Heart right ventricle (tissue), 16 donors: ENCODE results near the gene ARPC4. TPM values are rescaled to one million over a fixed set of nuclear protein-coding genes. Genes with fewer than 3 reads are reported as not detected.
"Not testable (repeated sequence)": the region's sequence is repeated elsewhere in the genome, so short reads cannot be mapped to it uniquely, and the experiment has no call there.

Source experiments
- ATAC-seq, 8 donors: fragments of 200-7000 bp; cut with Tn5 transposase; one replicate each; pipeline ENCODE4 v1.9.1; 2020; ENCODE audit warnings: mild to moderate bottlenecking in 8 of 8, moderate library complexity in 8 of 8, moderate number of reproducible peaks in 1 of 8
- DNase-seq, 2 donors: peaks; one replicate each; pipeline ENCODE4 v3.0.0-alpha.2; 2020
- H3K27ac ChIP-seq, 10 donors: fragments of 200-600 bp; sonication (generic) in 2 of 10; one replicate each; pipeline versions ENCODE4 v1.5.0 to v1.8.0; 2020 to 2022; ENCODE audit warnings: mild to moderate bottlenecking in 3 of 10
- H3K27me3 ChIP-seq, 7 donors: fragments of 200-600 bp; one replicate each; pipeline ENCODE4 v1.8.0; 2021 to 2022; ENCODE audit warnings: mild to moderate bottlenecking in 2 of 7
- H3K36me3 ChIP-seq, 9 donors: fragments of 200-600 bp; sonication (generic) in 1 of 9; one replicate each; pipeline versions ENCODE4 v1.5.0 to v1.8.0; 2020 to 2022; ENCODE audit warnings: mild to moderate bottlenecking in 2 of 9
- H3K4me1 ChIP-seq, 9 donors: fragments of 200-600 bp; sonication (generic) in 1 of 9; one replicate each; pipeline versions ENCODE4 v1.5.0 to v1.8.0; 2020 to 2022; ENCODE audit warnings: mild to moderate bottlenecking in 4 of 9
- H3K4me3 ChIP-seq, 10 donors: fragments of 200-600 bp; sonication (generic) in 2 of 10; one replicate each; pipeline versions ENCODE4 v1.5.0 to v1.8.0; 2020 to 2022; ENCODE audit warnings: mild to moderate bottlenecking in 7 of 10, moderate library complexity in 2 of 10
- H3K9me3 ChIP-seq, 11 donors: fragments of 200-600 bp in 10 of 11; sonication (generic) in 2 of 11; one replicate each; pipeline versions ENCODE4 v1.5.0 to v1.8.0; 2013 to 2022; ENCODE audit warnings: mild to moderate bottlenecking in 2 of 11, control low read depth in 1 of 11, moderate library complexity in 1 of 11
- WGBS, 2 donors: extraction: QIAGEN DNeasy Blood & Tissue Kit; methylation state at CpG; one replicate each; pipeline ENCODE4 v1.1.7; 2013; ENCODE audit warnings: inconsistent platforms in 1 of 2; 5-methylcytosine and 5-hydroxymethylcytosine counted together
- intact Hi-C, 10 donors: fragments of 100-400 bp; cut with DNase I; formaldehyde crosslinking; loops; one replicate each; pipeline versions ENCODE4 v1.11.1 to v1.14.2; 2022
- polyA plus RNA-seq, 2 donors: library from polyadenylated mRNA; stranded (reverse); fragments of 200-250 nt; gene quantifications; one replicate each; pipeline ENCODE4 v1.2.3, GENCODE V29; 2013
- total RNA-seq, 10 donors: library from RNA; stranded (reverse); fragmentation: NEBNext Ultra II Directional in 3 of 10; extraction: Animal tissue kit (Norgen Biotek cat#: 25700) in 3 of 10; gene quantifications; one replicate each; pipeline versions ENCODE4 v1.2.1 to v1.2.4, GENCODE V29; 2021 to 2023
- TF ChIP-seq, protein P1 (sequence below), 9 donors: fragments of 200-600 bp; sonication (generic) in 2 of 9; IDR thresholded peaks; one replicate each; pipeline versions ENCODE4 v1.5.0 to v1.8.0; 2021 to 2022; ENCODE audit warnings: antibody characterized with exemption in 9 of 9, mild to moderate bottlenecking in 5 of 9, moderate library complexity in 1 of 9
- donor health status: Arrhythmogenic right ventricular cardiomyopathy.
- donor health status: ischemic (EF 13 %, LVEDD 7.1; RV severe dilation, severe dysfunction).
- donor health status: healthy with polysubstance abuse.
- donor health status: DM: no; HTN: yes; CAD: no.
- donor health status: DM: no; HTN: no; CAD: no.
- donor health status: ischemic (EF 25% LVEDD 6.9; RV normal size, moderate dysfunction).
- donor health status: ischemic (EF 25% LVEDD 5.7; RV mildly dilated, moderate dysfunction).
- donor health status: healthy.
- donor health status: DM: yes; HTN: yes; CAD: no.
- donor health status: Ischemic cardiomyopathy.
- donor health status: ischemic (EF 35%, LVEDD 5.7; RV mildly dilated, moderate dysfunction).
- donor health status: nonischemic (EF 11% LVEDD 7.7; RV severe dilation, severe dysfunction).
- donor health status: DM: yes; HTN: yes; CAD: no.
- donor health status: PGD.
- donor health status: ischemic (EF 29% LVEDD 5.4; RV normal size, mild dysfunction).
- donor health status: nonischemic (EF 23%, LVEDD 6.1; RV moderate dilation, normal function).

ARPC4 gene
- total and polyA plus RNA-seq, 12 donors, result 27.9 to 111 (median 55.0) TPM

DNA sequence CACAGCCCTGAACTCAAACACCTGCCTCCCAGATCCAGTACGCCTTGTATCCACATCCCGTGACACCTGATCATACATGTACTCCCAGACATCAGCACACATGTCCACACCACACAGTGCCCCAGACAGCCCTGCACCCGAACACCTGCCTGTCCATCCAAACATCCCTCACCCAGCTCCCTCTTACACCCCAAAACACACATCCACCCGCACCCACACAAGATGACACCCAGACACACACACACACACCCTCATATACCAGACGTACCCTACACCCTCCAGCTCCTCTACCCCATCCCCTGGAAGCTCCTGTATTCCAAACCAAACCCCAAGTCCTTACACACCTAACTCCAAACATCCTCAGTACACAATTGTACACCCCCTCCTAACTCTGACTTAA is 23.9 kb upstream of the ARPC4 start:
- DNase-seq (no peak), ATAC-seq (peak in 4 of 8 donors; percentile 1 to 3 (median 1))
- peaks cover 10 to 50% (median 42%) of the 10 kb centered on the region in 9 donors for H3K4me1 ChIP-seq
- peak overlapping the region; percentile 58 to 91 (median 80) for H3K4me3 ChIP-seq
- peaks cover 0 to 19% (median 0%) of the 10 kb centered on the region in 9 donors for H3K36me3 ChIP-seq
- H3K9me3 ChIP-seq, result no peaks in the 10 kb centered on the region
- TF ChIP-seq, protein P1, sequence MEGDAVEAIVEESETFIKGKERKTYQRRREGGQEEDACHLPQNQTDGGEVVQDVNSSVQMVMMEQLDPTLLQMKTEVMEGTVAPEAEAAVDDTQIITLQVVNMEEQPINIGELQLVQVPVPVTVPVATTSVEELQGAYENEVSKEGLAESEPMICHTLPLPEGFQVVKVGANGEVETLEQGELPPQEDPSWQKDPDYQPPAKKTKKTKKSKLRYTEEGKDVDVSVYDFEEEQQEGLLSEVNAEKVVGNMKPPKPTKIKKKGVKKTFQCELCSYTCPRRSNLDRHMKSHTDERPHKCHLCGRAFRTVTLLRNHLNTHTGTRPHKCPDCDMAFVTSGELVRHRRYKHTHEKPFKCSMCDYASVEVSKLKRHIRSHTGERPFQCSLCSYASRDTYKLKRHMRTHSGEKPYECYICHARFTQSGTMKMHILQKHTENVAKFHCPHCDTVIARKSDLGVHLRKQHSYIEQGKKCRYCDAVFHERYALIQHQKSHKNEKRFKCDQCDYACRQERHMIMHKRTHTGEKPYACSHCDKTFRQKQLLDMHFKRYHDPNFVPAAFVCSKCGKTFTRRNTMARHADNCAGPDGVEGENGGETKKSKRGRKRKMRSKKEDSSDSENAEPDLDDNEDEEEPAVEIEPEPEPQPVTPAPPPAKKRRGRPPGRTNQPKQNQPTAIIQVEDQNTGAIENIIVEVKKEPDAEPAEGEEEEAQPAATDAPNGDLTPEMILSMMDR (IDR thresholded peaks at IDR 0.05), result no peak
- intact Hi-C loops, result no loop called here
- WGBS, 2 donors, result 79 to 82% methylated on average over 5 of the region's 5 CpGs
- H3K27me3 ChIP-seq, result no peaks in the 10 kb centered on the region
- peak overlapping the region in 9 of 10 donors; percentile 83 to 91 (median 88) for H3K27ac ChIP-seq

DNA sequence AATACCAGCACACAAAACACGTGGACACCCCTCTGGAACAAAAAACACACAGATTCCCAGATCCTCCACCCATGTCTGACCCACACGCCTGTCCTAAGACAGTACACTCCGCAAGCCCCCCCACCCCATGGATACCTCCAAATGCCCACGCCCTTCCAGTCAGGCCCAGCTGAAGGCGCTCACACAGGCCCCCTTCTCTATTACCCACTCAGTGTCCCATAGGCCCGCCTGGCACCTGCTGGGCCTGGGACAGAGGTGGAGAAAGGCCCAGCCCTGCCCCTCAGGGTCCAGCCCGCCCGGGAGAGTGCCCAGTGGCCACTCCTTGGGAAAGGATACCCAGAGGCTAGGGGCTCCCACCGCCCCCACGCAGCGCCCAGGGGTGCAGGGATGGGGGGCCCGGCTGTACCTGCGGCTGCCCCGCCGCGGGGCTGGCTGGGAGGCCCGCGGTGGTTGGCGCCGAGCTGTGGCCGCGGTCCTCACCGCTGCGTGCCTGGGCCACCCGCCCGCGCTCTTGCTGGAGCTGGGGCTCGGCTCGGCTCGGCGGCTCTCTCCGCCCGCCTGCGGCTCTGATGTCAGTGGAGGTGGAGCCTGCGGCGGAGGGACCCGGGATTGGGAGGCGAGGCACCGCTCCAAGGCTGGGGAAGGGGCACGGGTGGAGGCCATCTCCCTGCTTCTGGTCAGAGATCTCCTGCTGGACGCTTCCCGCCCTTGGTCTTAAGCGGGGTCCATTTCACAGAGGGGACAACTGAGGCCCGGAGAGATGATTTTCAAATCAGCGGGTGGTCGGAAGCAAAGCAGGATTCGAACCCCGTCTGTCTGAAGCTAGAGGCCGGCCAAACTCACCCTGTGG is 23.2 kb upstream of the ARPC4 start, which contains the start of gene CAMK1:
TSS of gene CAMK1 (minus strand) at position 522 of the 850 bp plus-strand sequence. CDS start 2,198 bp downstream, outside the sequence.
- intact Hi-C loops, result no loop called here
- WGBS, 2 donors, result 4% methylated on average over 44 to 49 of the region's 49 CpGs

DNA sequence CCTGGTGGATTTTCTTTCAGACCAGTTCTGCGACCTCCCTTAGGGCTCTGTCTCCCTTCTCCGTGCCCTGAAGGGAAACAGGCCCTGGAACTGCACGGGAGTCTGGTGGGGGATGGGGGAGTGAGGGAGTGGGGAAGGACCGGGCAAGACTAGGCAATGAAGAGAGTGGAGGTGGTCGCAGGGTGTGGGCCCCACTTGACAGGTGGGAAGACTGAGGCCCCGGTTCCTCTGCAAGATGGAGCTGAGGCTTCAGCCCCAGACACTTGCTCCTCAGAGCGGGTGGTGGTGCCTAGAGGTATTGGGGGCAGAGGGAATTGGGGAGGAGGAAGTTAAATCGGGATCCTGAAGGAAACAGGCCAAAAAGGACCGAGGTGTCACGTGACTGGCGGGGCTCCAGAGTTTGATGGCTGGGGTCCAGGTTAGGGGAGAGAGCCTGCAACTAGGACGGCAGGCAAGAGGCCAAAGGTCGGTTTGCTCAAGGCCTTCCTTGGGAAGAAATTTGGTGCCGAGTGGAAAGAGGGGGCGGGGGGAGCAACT is 22.5 kb upstream of the ARPC4 start:
- peaks cover 0 to 13% (median 0%) of the 10 kb centered on the region in 9 donors for H3K36me3 ChIP-seq
- H3K4me3 ChIP-seq, result peak overlapping the region in 9 of 10 donors; percentile 70 to 91 (median 83)
- H3K27ac ChIP-seq, result peak overlapping the region; percentile 70 to 91 (median 86)
- H3K9me3 ChIP-seq, result no peaks in the 10 kb centered on the region
- 11 to 12% methylated on average over 15 of the region's 15 CpGs for WGBS, 2 donors
- TF ChIP-seq, protein P1 (IDR thresholded peaks at IDR 0.05), result no peak
- intact Hi-C loops, result no loop called here
- peak; percentile 91 to 92 for DNase-seq
- ATAC-seq, result peak; percentile 34 to 73 (median 54)
- H3K4me1 ChIP-seq, result peaks cover 10 to 50% (median 42%) of the 10 kb centered on the region in 9 donors
- no peaks in the 10 kb centered on the region for H3K27me3 ChIP-seq

More for the DNA sequence above, 23.2 kb upstream of the ARPC4 start, which contains the start of gene CAMK1:
- TF ChIP-seq, protein P1 (IDR thresholded peaks at IDR 0.05), result no peak
- Histone ChIP-seq H3K9me3 (no peaks in the 10 kb centered on the region), H3K4me3 (peak within 1 kb of the TSS; percentile 58 to 91 (median 80)), H3K4me1 (peaks cover 10 to 50% (median 42%) of the 10 kb centered on the region in 9 donors), H3K27ac (peak within 1 kb of the TSS; percentile 70 to 91 (median 86)), H3K36me3 (peaks cover 0 to 18% (median 0%) of the 10 kb centered on the region in 9 donors), H3K27me3 (no peaks in the 10 kb centered on the region)
- peak; percentile 80 to 88 for DNase-seq
- ATAC-seq, result peak; percentile 92 to 94 (median 93)

DNA sequence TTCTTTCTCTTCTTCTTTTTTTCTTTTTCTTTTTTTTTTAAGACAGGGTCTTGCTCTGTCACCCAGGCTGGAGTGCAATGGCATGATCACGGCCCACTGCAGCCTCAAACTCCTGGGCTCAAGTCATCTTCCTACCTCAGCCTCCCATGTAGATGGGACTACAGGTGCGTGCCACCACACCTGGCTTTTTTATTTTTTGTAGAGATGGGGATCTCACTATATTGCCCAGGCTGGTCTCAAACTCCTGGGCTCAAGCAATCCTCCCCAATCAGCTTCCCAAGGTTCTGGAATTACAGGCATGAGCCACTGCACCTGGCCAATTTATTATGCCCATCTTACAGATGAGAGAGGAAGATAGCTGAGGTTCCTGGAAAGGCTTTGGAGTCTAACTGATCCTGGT is 21.9 kb upstream of the ARPC4 start:
- Histone ChIP-seq H3K4me3 (peak overlapping the region in 1 of 10 donors; percentile 86), H3K27ac (peak overlapping the region in 5 of 10 donors; percentile 83 to 91 (median 88)), H3K4me1 (peaks cover 10 to 50% (median 42%) of the 10 kb centered on the region in 9 donors)
- H3K27me3 ChIP-seq, ATAC-seq, DNase-seq, intact Hi-C loops, H3K36me3 ChIP-seq, H3K9me3 ChIP-seq: not testable (repeated sequence)
- 93% methylated on average over 2 of the region's 2 CpGs for WGBS, 2 donors
